K562 (cell line): ENCODE measurements around the gene SIRT3. TPM values are rescaled to one million over a fixed set of nuclear protein-coding genes. Genes with fewer than 3 reads are reported as not detected.

ENCODE experiments used
- ATAC-seq: fragments of 200-7000 bp; cut with Tn5 transposase; 3 replicates; pipeline ENCODE4 v1.9.1; 2020; ENCODE audit warnings: moderate library complexity
- BruUV-seq: library from RNA; stranded (reverse); fragments of 400-500 nt; replicated peaks from 2 replicates; lab custom pipeline; 2021; lab: Mats Ljungman, UMichigan
- CTCF ChIA-PET: fragments of 300-600 bp; formaldehyde crosslinking; extraction: SDS; loops from one replicate; lab custom pipeline; 2021; ENCODE audit warnings: low intra/inter-chr PET ratio; lab: Yijun Ruan, JAX
- POLR2A ChIA-PET: fragments of 300-600, 350-650 bp; sonication (Branson Sonifier 250); formaldehyde crosslinking; extraction: SDS; loops from one replicate; lab custom pipeline; 2021; ENCODE audit warnings: antibody characterized with exemption, inconsistent platforms; lab: Yijun Ruan, JAX
- DNase-seq, 4 experiments: peaks; one replicate each; pipeline versions ENCODE4 v3.0.0 to v3.0.0-alpha.2; 2011 to 2018; ENCODE audit warnings: low spot score in 3 of 4, mixed read lengths in 3 of 4; ENCODE audit errors: extremely low read depth in 1 of 4
- FAIRE-seq: peaks from 2 replicates; lab custom pipeline; 2011; peaks lifted over from hg19 to GRCh38; lab: Jason Lieb, UNC
- H2AFZ ChIP-seq: 2 replicates; pipeline ENCODE4 v1.6.0; 2011; ENCODE audit warnings: low read depth, low read length, control low read depth, inconsistent platforms
- H3K27ac ChIP-seq: fragments of 200-600 bp; 3 replicates; pipeline ENCODE4 v1.8.0; 2011; ENCODE audit warnings: low read depth, mild to moderate bottlenecking, control low read depth, inconsistent platforms, low read length, moderate library complexity, mixed read lengths; ENCODE audit errors: extremely low read depth
- H3K27me3 ChIP-seq, 2 experiments: fragments of 300-600 bp in 1 of 2; 2 replicates in 1 of 2; 3 replicates in 1 of 2; pipeline versions ENCODE4 v1.6.0 to v1.8.0; 2011; ENCODE audit warnings: inconsistent platforms in 2 of 2, low read length in 2 of 2, mild to moderate bottlenecking in 1 of 2, mixed read lengths in 1 of 2, moderate library complexity in 1 of 2; ENCODE audit not compliant: control insufficient read depth in 2 of 2, insufficient read depth in 2 of 2
- H3K36me3 ChIP-seq: fragments of 300-600 bp; 3 replicates; pipeline ENCODE4 v1.8.0; 2011; ENCODE audit warnings: mild to moderate bottlenecking, low read length, inconsistent platforms; ENCODE audit not compliant: control insufficient read depth, insufficient read depth
- H3K4me1 ChIP-seq, 2 experiments: fragments of 200-600 bp in 1 of 2; replicated peaks in 1 of 2; 2 replicates in 1 of 2; 3 replicates in 1 of 2; pipeline versions ENCODE4 v1.5.1 to v1.8.0; 2011; ENCODE audit warnings: inconsistent platforms in 2 of 2, low read length in 2 of 2, mild to moderate bottlenecking in 1 of 2, mixed read lengths in 1 of 2, moderate library complexity in 1 of 2; ENCODE audit not compliant: control insufficient read depth in 2 of 2, insufficient read depth in 2 of 2
- H3K4me2 ChIP-seq: 2 replicates; pipeline ENCODE4 v1.6.1; 2011; ENCODE audit warnings: low read length, control low read depth, inconsistent platforms, mixed read lengths; ENCODE audit not compliant: insufficient read depth
- H3K4me3 ChIP-seq: fragments of 200-600 bp; sonication (generic), shearing (Covaris generic); 2 replicates; pipeline ENCODE4 v1.5.1; 2016; ENCODE audit warnings: control low read depth, inconsistent platforms
- H3K79me2 ChIP-seq: fragments of 200-600 bp; 3 replicates; pipeline ENCODE4 v1.8.0; 2011; ENCODE audit warnings: low read length, inconsistent platforms; ENCODE audit not compliant: control insufficient read depth, insufficient read depth
- H3K9ac ChIP-seq, 2 experiments: 2 replicates each; pipeline versions ENCODE4 v1.6.0 to v1.6.1; 2011; ENCODE audit warnings: low read depth in 2 of 2, low read length in 2 of 2, control low read depth in 1 of 2, inconsistent platforms in 1 of 2, mild to moderate bottlenecking in 1 of 2, mixed read lengths in 1 of 2; ENCODE audit not compliant: insufficient read depth in 1 of 2
- H3K9me1 ChIP-seq: one replicate; pipeline ENCODE4 v1.6.0; 2011; ENCODE audit warnings: inconsistent platforms, mild to moderate bottlenecking, low read length, moderate library complexity; ENCODE audit not compliant: control insufficient read depth, insufficient read depth
- H3K9me3 ChIP-seq: replicated peaks from 2 replicates; pipeline ENCODE4 v1.5.1; 2011; ENCODE audit warnings: low read depth, low read length, inconsistent platforms; ENCODE audit not compliant: control insufficient read depth, insufficient read depth
- H4K20me1 ChIP-seq: replicated peaks from 2 replicates; pipeline ENCODE4 v1.6.1; 2011; ENCODE audit warnings: low read length, inconsistent platforms, mixed read lengths; ENCODE audit not compliant: control insufficient read depth, insufficient read depth
- CBFA2T2 ChIP-seq: fragments of 450-650 bp; conservative IDR thresholded peaks from 2 replicates; pipeline ENCODE4 v1.6.1; 2017; ENCODE audit warnings: mild to moderate bottlenecking
- CEBPZ ChIP-seq: fragments of 150-350 bp; IDR thresholded peaks from 2 replicates; pipeline ENCODE4 v1.6.1; 2014; ENCODE audit warnings: low read depth, mild to moderate bottlenecking, low read length, borderline replicate concordance
- CHD1 ChIP-seq: fragments of 200-600 bp; sonication (generic); IDR thresholded peaks from one replicate; pipeline ENCODE4 v1.6.1; 2012; ENCODE audit warnings: mild to moderate bottlenecking, moderate library complexity, low read length, inconsistent platforms
- CREB1 ChIP-seq, 2 experiments: sonication (generic) in 1 of 2; formaldehyde crosslinking in 1 of 2; IDR thresholded peaks; 2 replicates each; pipeline versions ENCODE4 v1.6.1 to v1.8.0; 2012 to 2022; ENCODE audit warnings: inconsistent platforms in 1 of 2, mild to moderate bottlenecking in 1 of 2, missing genetic modification reagents in 1 of 2, moderate library complexity in 1 of 2
- CREM ChIP-seq: IDR thresholded peaks from 2 replicates; pipeline ENCODE4 v1.6.1; 2014; ENCODE audit warnings: antibody characterized with exemption, low read depth
- MCM3 ChIP-seq: fragments of 450-650 bp; IDR thresholded peaks from 2 replicates; pipeline ENCODE4 v1.6.1; 2016
- MEF2D ChIP-seq: conservative IDR thresholded peaks from 2 replicates; pipeline ENCODE4 v1.6.1; 2016; ENCODE audit warnings: low read depth, missing genetic modification characterization, missing compliant biosample characterization
- RBM34 ChIP-seq: fragments of 200-400 bp; formaldehyde crosslinking; IDR thresholded peaks from 2 replicates; pipeline ENCODE4 v1.6.1; 2018; ENCODE audit warnings: low read length, borderline replicate concordance; ENCODE audit not compliant: insufficient read depth
- TAF7 ChIP-seq: fragments of 450-650 bp; IDR thresholded peaks from 2 replicates; pipeline ENCODE4 v1.6.1; 2016; ENCODE audit warnings: missing genetic modification characterization, missing compliant biosample characterization
- TARDBP ChIP-seq: fragments of 450-650 bp; IDR thresholded peaks from 2 replicates; pipeline ENCODE4 v1.6.1; 2016
- VEZF1 ChIP-seq: fragments of 200-800 bp; sonication (Bioruptor generic); IDR thresholded peaks from 2 replicates; pipeline ENCODE4 v1.6.1; 2017; ENCODE audit warnings: missing genetic modification characterization, missing compliant biosample characterization
- ZKSCAN1 ChIP-seq: fragments of 150-350 bp; IDR thresholded peaks from 2 replicates; pipeline ENCODE4 v1.6.1; 2016; ENCODE audit warnings: low read depth, low read length
- ZNF24 ChIP-seq: fragments of 450-650 bp; IDR thresholded peaks from 2 replicates; pipeline ENCODE4 v1.6.1; 2016
- ZNF398 ChIP-seq: fragments of 250-450 bp; sonication (Bioruptor Pico); IDR thresholded peaks from 2 replicates; pipeline ENCODE4 v1.8.0; 2021; ENCODE audit warnings: moderate library complexity, mild to moderate bottlenecking, inconsistent platforms
- ZNF695 ChIP-seq: fragments of 450-650 bp; formaldehyde crosslinking; IDR thresholded peaks from 2 replicates; pipeline ENCODE4 v1.4.0; 2020; ENCODE audit warnings: mild to moderate bottlenecking, moderate library complexity
- WGBS: fragments of 100-300 bp; shearing (Covaris generic); methylation state at CpG from one replicate; pipeline ENCODE4 v1.1.6; 2016; ENCODE audit warnings: low coverage, mixed read lengths; ENCODE audit not compliant: insufficient coverage; ENCODE audit errors: missing lambda C conversion rate; 5-methylcytosine and 5-hydroxymethylcytosine counted together
- in situ Hi-C: fragments of 300-500 bp; cut with MboI; formaldehyde crosslinking; loops from 4 replicates; pipeline ENCODE4 v1.15.0; 2018; ENCODE audit warnings: inconsistent platforms, mixed read lengths
- intact Hi-C: fragments of 100-400 bp; cut with micrococcal nuclease; formaldehyde crosslinking; loops from 2 replicates; pipeline ENCODE4 v1.14.2; 2022
- polyA plus RNA-seq, 8 experiments: library from polyadenylated mRNA; depleted of rRNA in 4 of 8; stranded (reverse) in 5 of 8; unstranded in 3 of 8; fragments of >200 nt; fragmentation: Nextera tagmentation in 2 of 8; fragmentation: Illumina TruSeq in 1 of 8; extraction: Ambion mirVana in 2 of 8; extraction: Trizol in 1 of 8; gene quantifications; 2 replicates each; pipeline versions ENCODE4 v1.2.1 to v1.2.3, GENCODE V29; 2011 to 2014; ENCODE audit warnings: inconsistent platforms in 1 of 8, missing spikeins in 1 of 8
- total RNA-seq, 7 experiments: library from RNA; depleted of rRNA in 6 of 7; stranded (reverse); fragments of >200 nt in 6 of 7; fragmentation: Illumina TruSeq in 2 of 7; extraction: Trizol in 2 of 7; gene quantifications; 2 replicates each; pipeline versions ENCODE4 v1.2.1 to v1.2.3, GENCODE V29; 2011 to 2021; ENCODE audit warnings: low replicate concordance in 1 of 7

SIRT3 gene
- total and polyA plus RNA-seq, 9 of the 15 experiments (the other 6 are each of a cell fraction or from before 2014, with no cell fraction given) = 1.9 to 27.5 (median 14.5) TPM

- CTCF ChIA-PET = interaction anchor here (0.6 kb wide), 1 partner anchor 53 kb away, joined by 3 read pairs; no protein-coding TSS in a partner anchor
- Histone ChIP-seq H3K9me3 (no peaks in the 10 kb centered on the region), H3K27me3 (no peaks in the 10 kb centered on the region; a peak in 1 of 5 replicates), H3K27ac (peak within 1 kb of the TSS; percentile 93), H3K4me3 (peak within 1 kb of the TSS; percentile 96), H4K20me1 (peaks cover 44% of the 10 kb centered on the region), H3K36me3 (peaks cover 75% of the 10 kb centered on the region), H2AFZ (peak within 1 kb of the TSS; percentile 23), H3K4me1 (peaks cover 30 to 56% of the 10 kb centered on the region in 2 experiments; a peak in 4 of 5 replicates), H3K9me1 (peaks cover 10% of the 10 kb centered on the region), H3K9ac (peak within 1 kb of the TSS; percentile 97 to 98), H3K4me2 (peak within 1 kb of the TSS; percentile 92), H3K79me2 (peaks cover 72% of the 10 kb centered on the region)
- POLR2A ChIA-PET = interaction anchor here (0.6 to 3.1 kb wide), 29 partner anchors 9 to 304 kb away, joined by 3 to 63 read pairs (median 4); no protein-coding TSS in a partner anchor
- BruUV-seq = no TSS peak
- WGBS = 1% methylated on average over 50 of the region's 63 CpGs
- in situ Hi-C loops (no loop called here), intact Hi-C loops (loop anchor here (2.0 kb wide), 1 partner anchor 29 kb away; the partner anchor contains the start of genes PSMD13 and SIRT3)
- ATAC-seq (peak; percentile 87), FAIRE-seq (peak; percentile 97), DNase-seq (peak; percentile 92 to 99 (median 95))
- TF ChIP-seq CREM (peak; percentile 96), TARDBP (no peak), MCM3 (no peak), CHD1 (no peak), ZNF24 (no peak), TAF7 (tag) (peak; percentile 31; the same call in 1 of the 2 replicates), CEBPZ (no peak), ZKSCAN1 (0 out of 2 replicates have a peak, but pooled peaks have one; percentile 51), ZNF695 (CRISPR knock-in tag) (no peak), MEF2D (tag) (no peak), VEZF1 (peak; percentile 88), RBM34 (no peak; the same call in 1 of the 2 replicates), CBFA2T2 (no peak), CREB1 (IDR thresholded peaks at IDR 0.05) (peak; percentile 88), CREB1 (CRISPR knock-in tag; IDR thresholded peaks at IDR 0.05) (peak; percentile 92), ZNF398 (CRISPR knock-in tag) (no peak)
These were observed 28.8 kb downstream of the SIRT3 start, which contains the start of the genes BET1L and RIC8A for GRCh38 chr11:207208-207862. BET1L (minus strand) TSS chr11:207399; CDS start chr11:207321, 78 bp downstream. RIC8A (plus strand) TSS chr11:207708; CDS start chr11:208855, 1,147 bp downstream.
